Panc1 (cell line): Measurements from ENCODE around the gene CALD1.

ENCODE experiments used
- CTCF ChIP-seq: fragments of 450-650 bp; IDR thresholded peaks from 2 replicates; pipeline ENCODE4 v1.5.1; 2017; ENCODE audit warnings: mild to moderate bottlenecking
- POLR2AphosphoS5 ChIP-seq: IDR thresholded peaks from 2 replicates; pipeline ENCODE4 v1.6.1; 2012; ENCODE audit warnings: mild to moderate bottlenecking, low read depth, low read length, moderate library complexity
- REST ChIP-seq, 2 experiments: IDR thresholded peaks; 2 replicates each; pipeline ENCODE4 v1.6.1; 2011 to 2012; ENCODE audit warnings: low read depth in 2 of 2, control low read depth in 1 of 2, low read length in 1 of 2, mild to moderate bottlenecking in 1 of 2, moderate library complexity in 1 of 2; ENCODE audit not compliant: insufficient read depth in 1 of 2
- SIN3A ChIP-seq: IDR thresholded peaks from 2 replicates; pipeline ENCODE4 v1.6.1; 2012; ENCODE audit warnings: low read depth, mild to moderate bottlenecking, low read length, moderate library complexity, borderline replicate concordance; ENCODE audit not compliant: insufficient read depth
- TCF7L2 ChIP-seq: IDR thresholded peaks from 2 replicates; pipeline ENCODE4 v1.6.1; 2011; ENCODE audit warnings: mild to moderate bottlenecking, low read depth, low read length, inconsistent platforms

- TF ChIP-seq CTCF = no peak
- no peak for TF ChIP-seq SIN3A
- TF ChIP-seq POLR2AphosphoS5 = no peak
- no peak for TF ChIP-seq TCF7L2
- TF ChIP-seq REST (IDR thresholded peaks at IDR 0.05; ENCODE audit: insufficient read depth in 1 of 2, low read depth in 2 of 2, low read length in 1 of 2) = no peak
Measured at GRCh38 chr7:134879815-134880475, 100.5 kb downstream of the CALD1 start.
